Measurements from ENCODE around the gene TRPC4AP.

- TF ChIP-seq, protein P1, sequence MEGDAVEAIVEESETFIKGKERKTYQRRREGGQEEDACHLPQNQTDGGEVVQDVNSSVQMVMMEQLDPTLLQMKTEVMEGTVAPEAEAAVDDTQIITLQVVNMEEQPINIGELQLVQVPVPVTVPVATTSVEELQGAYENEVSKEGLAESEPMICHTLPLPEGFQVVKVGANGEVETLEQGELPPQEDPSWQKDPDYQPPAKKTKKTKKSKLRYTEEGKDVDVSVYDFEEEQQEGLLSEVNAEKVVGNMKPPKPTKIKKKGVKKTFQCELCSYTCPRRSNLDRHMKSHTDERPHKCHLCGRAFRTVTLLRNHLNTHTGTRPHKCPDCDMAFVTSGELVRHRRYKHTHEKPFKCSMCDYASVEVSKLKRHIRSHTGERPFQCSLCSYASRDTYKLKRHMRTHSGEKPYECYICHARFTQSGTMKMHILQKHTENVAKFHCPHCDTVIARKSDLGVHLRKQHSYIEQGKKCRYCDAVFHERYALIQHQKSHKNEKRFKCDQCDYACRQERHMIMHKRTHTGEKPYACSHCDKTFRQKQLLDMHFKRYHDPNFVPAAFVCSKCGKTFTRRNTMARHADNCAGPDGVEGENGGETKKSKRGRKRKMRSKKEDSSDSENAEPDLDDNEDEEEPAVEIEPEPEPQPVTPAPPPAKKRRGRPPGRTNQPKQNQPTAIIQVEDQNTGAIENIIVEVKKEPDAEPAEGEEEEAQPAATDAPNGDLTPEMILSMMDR (IDR thresholded peaks at IDR 0.05), result no peak
- TF ChIP-seq POLR2A (IDR thresholded peaks at IDR 0.05), result no peak
Observed at GRCh38 chr20:34970846-34971560, 121.6 kb downstream of the TRPC4AP start.
